GM12874 (cell line): Measurements from ENCODE around the gene SHC2.
A peak's percentile ranks its signal among the peaks of the same experiment; 100 is the strongest.

Experiments used
- CTCF ChIP-seq: IDR thresholded peaks from 2 replicates; pipeline ENCODE4 v1.5.1; 2011; ENCODE audit warnings: low read depth, mild to moderate bottlenecking, control low read depth, low read length, moderate library complexity; ENCODE audit not compliant: insufficient read depth

The SHC2 gene

GRCh38 chr19:460877-461720 lies at the start of gene SHC2:
Gene SHC2 (minus strand): TSS chr19:461033. CDS start chr19:460996, 37 bp downstream.
- no peak for TF ChIP-seq CTCF

- no peak for TF ChIP-seq CTCF
Observed at GRCh38 chr19:508204-509150, 47.6 kb upstream of the SHC2 start.

- TF ChIP-seq CTCF: no peak
Observed at GRCh38 chr19:507286-508203, 46.7 kb upstream of the SHC2 start, which contains the start of gene TPGS1. Gene TPGS1 (plus strand): TSS chr19:507497. CDS start chr19:507507, 10 bp downstream.

- TF ChIP-seq CTCF: peak; percentile 99
Observed at GRCh38 chr19:506404-507285, 45.8 kb upstream of the SHC2 start.

- no peak for TF ChIP-seq CTCF
Observed at GRCh38 chr19:504616-505015, 43.8 kb upstream of the SHC2 start.

GRCh38 chr19:501646-502045 lies 40.8 kb upstream of the SHC2 start:
- TF ChIP-seq CTCF: no peak
